ENCODE measurements around the gene SLC22A12.

SLC22A12 gene

GRCh38 chr11:64568584-64569140 lies 22.4 kb upstream of the SLC22A12 start:
- Mint-ChIP-seq H3K9me3 (no peaks in the 10 kb centered on the region), H3K4me1 (peaks cover 4 to 5% of the 10 kb centered on the region in 2 donors), H3K27ac (no peak overlapping the region), H3K27me3 (peaks cover 4 to 6% of the 10 kb centered on the region in 2 donors), H3K4me3 (no peak overlapping the region), H3K36me3 (no peaks in the 10 kb centered on the region)
- ATAC-seq (replicated peaks) (no peak), DNase-seq (no peak)

- Mint-ChIP-seq H3K4me1 (peaks cover 4 to 5% of the 10 kb centered on the region in 2 donors), H3K9me3 (no peaks in the 10 kb centered on the region), H3K27ac (no peak overlapping the region), H3K4me3 (no peak overlapping the region), H3K36me3 (no peaks in the 10 kb centered on the region), H3K27me3 (peaks cover 3 to 4% of the 10 kb centered on the region in 2 donors)
- DNase-seq (no peak), ATAC-seq (replicated peaks) (no peak)
Measured at GRCh38 chr11:64569300-64569970, 21.6 kb upstream of the SLC22A12 start.

- ATAC-seq (replicated peaks) (no peak), DNase-seq (no peak)
- H3K27ac Mint-ChIP-seq = no peak overlapping the region
- H3K27me3 Mint-ChIP-seq = no peaks in the 10 kb centered on the region
- H3K4me1 Mint-ChIP-seq = peaks cover 4 to 5% of the 10 kb centered on the region in 2 donors
- H3K36me3 Mint-ChIP-seq = no peaks in the 10 kb centered on the region
- no peak overlapping the region for H3K4me3 Mint-ChIP-seq
- H3K9me3 Mint-ChIP-seq = no peaks in the 10 kb centered on the region
Measured at GRCh38 chr11:64570341-64570740, 20.7 kb upstream of the SLC22A12 start.

- no peak for ATAC-seq (replicated peaks)
- H3K4me3 Mint-ChIP-seq = no peak overlapping the region
- H3K27ac Mint-ChIP-seq = no peak overlapping the region
- no peaks in the 10 kb centered on the region for H3K27me3 Mint-ChIP-seq
- H3K9me3 Mint-ChIP-seq = no peaks in the 10 kb centered on the region
- H3K4me1 Mint-ChIP-seq = peaks cover 4 to 5% of the 10 kb centered on the region in 2 donors
- DNase-seq = no peak
- H3K36me3 Mint-ChIP-seq = no peaks in the 10 kb centered on the region
Measured at GRCh38 chr11:64571050-64571409, 20.0 kb upstream of the SLC22A12 start.

- Mint-ChIP-seq H3K27me3 (no peaks in the 10 kb centered on the region), H3K4me3 (no peak overlapping the region), H3K4me1 (peaks cover 2 to 3% of the 10 kb centered on the region in 2 donors), H3K27ac (no peak overlapping the region), H3K9me3 (no peaks in the 10 kb centered on the region), H3K36me3 (no peaks in the 10 kb centered on the region)
- no peak for DNase-seq
- no peak for ATAC-seq (replicated peaks)
Measured at GRCh38 chr11:64571410-64572091, 19.5 kb upstream of the SLC22A12 start.

GRCh38 chr11:64572143-64572542 lies 18.9 kb upstream of the SLC22A12 start:
- no peak overlapping the region for H3K27ac Mint-ChIP-seq
- DNase-seq (no peak), ATAC-seq (replicated peaks) (no peak)
- H3K27me3 Mint-ChIP-seq = no peaks in the 10 kb centered on the region
- peaks cover 0 to 2% of the 10 kb centered on the region in 2 donors for H3K4me1 Mint-ChIP-seq
- H3K36me3 Mint-ChIP-seq = no peaks in the 10 kb centered on the region
- H3K4me3 Mint-ChIP-seq = no peak overlapping the region
- H3K9me3 Mint-ChIP-seq = peaks cover 0 to 1% of the 10 kb centered on the region in 2 donors

GRCh38 chr11:64577202-64577601 lies 13.8 kb upstream of the SLC22A12 start:
- ATAC-seq (replicated peaks) = no peak
- Mint-ChIP-seq H3K4me1 (peaks cover 4 to 9% of the 10 kb centered on the region in 2 donors), H3K27me3 (no peaks in the 10 kb centered on the region), H3K9me3 (peaks cover 0 to 3% of the 10 kb centered on the region in 2 donors), H3K36me3 (no peaks in the 10 kb centered on the region), H3K4me3 (no peak overlapping the region), H3K27ac (no peak overlapping the region)
- no peak for DNase-seq

- Mint-ChIP-seq H3K27me3 (no peaks in the 10 kb centered on the region), H3K27ac (no peak overlapping the region), H3K36me3 (no peaks in the 10 kb centered on the region), H3K4me3 (no peak overlapping the region), H3K4me1 (peaks cover 4 to 9% of the 10 kb centered on the region in 2 donors), H3K9me3 (peaks cover 0 to 3% of the 10 kb centered on the region in 2 donors)
- no peak for ATAC-seq (replicated peaks)
- DNase-seq = no peak
Measured at GRCh38 chr11:64580412-64580811, 10.6 kb upstream of the SLC22A12 start.

- Mint-ChIP-seq H3K4me1 (peaks cover 6 to 11% of the 10 kb centered on the region in 2 donors), H3K4me3 (no peak overlapping the region), H3K27me3 (no peaks in the 10 kb centered on the region), H3K27ac (no peak overlapping the region), H3K36me3 (no peaks in the 10 kb centered on the region), H3K9me3 (peaks cover 0 to 3% of the 10 kb centered on the region in 2 donors)
- ATAC-seq (replicated peaks) = no peak
- no peak for DNase-seq
Measured at GRCh38 chr11:64581057-64581523, 9.9 kb upstream of the SLC22A12 start.

GRCh38 chr11:64582885-64583284 lies 8.1 kb upstream of the SLC22A12 start:
- ATAC-seq (replicated peaks) (no peak), DNase-seq (no peak)
- Mint-ChIP-seq H3K4me1 (peaks cover 10 to 15% of the 10 kb centered on the region in 2 donors), H3K9me3 (peaks cover 3% of the 10 kb centered on the region in 2 donors), H3K4me3 (no peak overlapping the region), H3K27ac (no peak overlapping the region), H3K27me3 (peaks cover 0 to 3% of the 10 kb centered on the region in 2 donors), H3K36me3 (no peaks in the 10 kb centered on the region)

GRCh38 chr11:64583296-64584262 lies 7.4 kb upstream of the SLC22A12 start:
- Mint-ChIP-seq H3K27me3 (peaks cover 0 to 10% of the 10 kb centered on the region in 2 donors), H3K36me3 (peaks cover 0 to 2% of the 10 kb centered on the region in 2 donors), H3K9me3 (peaks cover 9 to 10% of the 10 kb centered on the region in 2 donors), H3K4me1 (peaks cover 8 to 9% of the 10 kb centered on the region in 2 donors), H3K4me3 (no peak overlapping the region), H3K27ac (no peak overlapping the region)
- DNase-seq (no peak), ATAC-seq (replicated peaks) (no peak)

- ATAC-seq (replicated peaks) = no peak
- H3K9me3 Mint-ChIP-seq = peaks cover 15 to 17% of the 10 kb centered on the region in 2 donors
- H3K27me3 Mint-ChIP-seq = peaks cover 5 to 15% of the 10 kb centered on the region in 2 donors
Measured at GRCh38 chr11:64585150-64585549, 5.9 kb upstream of the SLC22A12 start.

GRCh38 chr11:64586366-64586765 lies 4.7 kb upstream of the SLC22A12 start:
- H3K27ac Mint-ChIP-seq = no peak overlapping the region
- no peak overlapping the region for H3K4me3 Mint-ChIP-seq
- peaks cover 5 to 15% of the 10 kb centered on the region in 2 donors for H3K27me3 Mint-ChIP-seq
- H3K4me1 Mint-ChIP-seq = peaks cover 8 to 9% of the 10 kb centered on the region in 2 donors
- no peak for ATAC-seq (replicated peaks)
- H3K36me3 Mint-ChIP-seq = peaks cover 0 to 2% of the 10 kb centered on the region in 2 donors
- no peak for DNase-seq
- peaks cover 15 to 17% of the 10 kb centered on the region in 2 donors for H3K9me3 Mint-ChIP-seq

More at GRCh38 chr11:64585150-64585549, 5.9 kb upstream of the SLC22A12 start:
- no peak for DNase-seq
- Mint-ChIP-seq H3K36me3 (peaks cover 0 to 2% of the 10 kb centered on the region in 2 donors), H3K4me1 (peaks cover 8 to 9% of the 10 kb centered on the region in 2 donors), H3K27ac (no peak overlapping the region), H3K4me3 (no peak overlapping the region)

GRCh38 chr11:64588701-64589100 lies 2.3 kb upstream of the SLC22A12 start:
- Mint-ChIP-seq H3K36me3 (peaks cover 0 to 2% of the 10 kb centered on the region in 2 donors), H3K9me3 (peaks cover 15 to 17% of the 10 kb centered on the region in 2 donors)
- no peak for ATAC-seq (replicated peaks)

More at GRCh38 chr11:64588701-64589100, 2.3 kb upstream of the SLC22A12 start:
- DNase-seq = no peak
- H3K27ac Mint-ChIP-seq = no peak overlapping the region
- peaks cover 8 to 9% of the 10 kb centered on the region in 2 donors for H3K4me1 Mint-ChIP-seq
- peaks cover 5 to 15% of the 10 kb centered on the region in 2 donors for H3K27me3 Mint-ChIP-seq
- H3K4me3 Mint-ChIP-seq = no peak overlapping the region

Data from stimulated activated naive B cell treated with anti-CD40 and anti-IgM and Interleukin-4, amounts not matched to agents 10 μg/mL and 1 μg/mL and 100 μg/mL, for 72 hours (primary cell).